H1 (cell line): ENCODE data around the gene GTF2IRD1. TPM values are rescaled to one million over a fixed set of nuclear protein-coding genes. Genes with fewer than 3 reads are reported as not detected.

Experiments used
- CTCF ChIA-PET: fragments of 300-600 bp; sonication (Branson Sonifier 250); formaldehyde crosslinking; loops from one replicate; lab custom pipeline; 2021; ENCODE audit not compliant: partially characterized antibody; lab: Charles Lee
- POLR2A ChIA-PET: fragments of 300-600 bp; sonication (Branson Sonifier 250); formaldehyde crosslinking; loops from one replicate; lab custom pipeline; 2021; ENCODE audit warnings: inconsistent platforms; ENCODE audit not compliant: partially characterized antibody; lab: Charles Lee
- DNase-seq, 2 experiments: peaks; one replicate each; pipeline versions ENCODE4 v3.0.0 to v3.0.0-alpha.2; 2010 to 2022; ENCODE audit warnings: low spot score in 2 of 2, low read depth in 1 of 2, mixed read lengths in 1 of 2
- FAIRE-seq: peaks from 2 replicates; lab custom pipeline; 2011; peaks lifted over from hg19 to GRCh38; lab: Jason Lieb, UNC
- H2AFZ ChIP-seq: 2 replicates; pipeline ENCODE4 v1.8.1; 2012; ENCODE audit warnings: low read length, inconsistent platforms
- H2AK5ac ChIP-seq: 2 replicates; pipeline ENCODE4 v1.6.1; 2013; ENCODE audit warnings: low read depth, low read length
- H2BK120ac ChIP-seq: replicated peaks from 2 replicates; pipeline ENCODE3; 2013; ENCODE audit warnings: low read depth, low read length, inconsistent platforms
- H2BK12ac ChIP-seq: 2 replicates; pipeline ENCODE4 v1.6.1; 2013; ENCODE audit warnings: low read depth, low read length
- H2BK15ac ChIP-seq: 2 replicates; pipeline ENCODE4 v1.6.1; 2013; ENCODE audit warnings: low read length
- H2BK20ac ChIP-seq: 2 replicates; pipeline ENCODE4 v1.6.1; 2013; ENCODE audit warnings: low read length
- H2BK5ac ChIP-seq: 2 replicates; pipeline ENCODE4 v1.6.1; 2013; ENCODE audit warnings: low read depth, low read length
- H3K14ac ChIP-seq: 2 replicates; pipeline ENCODE4 v1.6.1; 2013; ENCODE audit warnings: inconsistent platforms; ENCODE audit not compliant: insufficient read length
- H3K18ac ChIP-seq: 2 replicates; pipeline ENCODE4 v1.6.1; 2013; ENCODE audit warnings: low read length; ENCODE audit errors: extremely low read depth
- H3K23ac ChIP-seq: 2 replicates; pipeline ENCODE4 v1.6.1; 2013; ENCODE audit warnings: inconsistent platforms; ENCODE audit not compliant: insufficient read length
- H3K23me2 ChIP-seq: 2 replicates; pipeline ENCODE4 v1.6.1; 2013; ENCODE audit warnings: low read depth, low read length
- H3K27ac ChIP-seq: 2 replicates; pipeline ENCODE4 v1.6.1; 2011; ENCODE audit warnings: low read depth, low read length, inconsistent platforms
- H3K27me3 ChIP-seq, 4 experiments: replicated peaks in 1 of 4; 1 replicate in 1 of 4; 2 replicates in 3 of 4; pipeline versions ENCODE4 v1.6.1 to v1.8.1; 2011 to 2013; ENCODE audit warnings: low read length in 3 of 4, mild to moderate bottlenecking in 3 of 4, inconsistent platforms in 2 of 4, mixed read lengths in 2 of 4, moderate library complexity in 1 of 4; ENCODE audit not compliant: control insufficient read depth in 3 of 4, insufficient read depth in 3 of 4; ENCODE audit errors: extremely low read depth in 1 of 4
- H3K36me3 ChIP-seq, 4 experiments: 2 replicates each; pipeline versions ENCODE4 v1.6.1 to v1.8.1; 2011 to 2013; ENCODE audit warnings: mild to moderate bottlenecking in 4 of 4, low read length in 3 of 4, moderate library complexity in 2 of 4, control low read depth in 1 of 4, inconsistent platforms in 1 of 4; ENCODE audit not compliant: insufficient read depth in 4 of 4, control insufficient read depth in 2 of 4
- H3K4ac ChIP-seq: replicated peaks from 2 replicates; pipeline ENCODE3; 2013; ENCODE audit warnings: low read length, low read depth, mixed read lengths, inconsistent platforms; ENCODE audit not compliant: insufficient read length
- H3K4me1 ChIP-seq, 4 experiments: replicated peaks in 1 of 4; 1 replicate in 1 of 4; 2 replicates in 3 of 4; pipeline versions ENCODE4 v1.6.1 to v1.8.1; 2011 to 2013; ENCODE audit warnings: low read length in 3 of 4, inconsistent platforms in 2 of 4, mixed read lengths in 1 of 4; ENCODE audit not compliant: insufficient read depth in 4 of 4, control insufficient read depth in 3 of 4
- H3K4me2 ChIP-seq, 2 experiments: 2 replicates each; pipeline versions ENCODE4 v1.6.1 to v1.8.1; 2011 to 2013; ENCODE audit warnings: low read depth in 2 of 2, low read length in 2 of 2, control low read depth in 1 of 2, inconsistent platforms in 1 of 2, mild to moderate bottlenecking in 1 of 2; ENCODE audit not compliant: insufficient read depth in 1 of 2
- H3K4me3 ChIP-seq, 4 experiments: fragments of 200-600, 300-600 bp in 1 of 4; sonication (generic), shearing (Covaris generic), sonication (Bioruptor Twin) in 1 of 4; 2 replicates each; pipeline versions ENCODE4 v1.5.1 to v1.8.1; 2011 to 2016; ENCODE audit warnings: low read length in 4 of 4, low read depth in 3 of 4, control low read depth in 2 of 4, inconsistent platforms in 2 of 4, mild to moderate bottlenecking in 2 of 4, mixed read lengths in 1 of 4, moderate library complexity in 1 of 4; ENCODE audit not compliant: insufficient read depth in 2 of 4; ENCODE audit errors: extremely low read depth in 1 of 4
- H3K56ac ChIP-seq: replicated peaks from 2 replicates; pipeline ENCODE3; 2013; ENCODE audit warnings: low read depth, mild to moderate bottlenecking, mixed read lengths, low read length, inconsistent platforms; ENCODE audit not compliant: insufficient read length
- H3K79me1 ChIP-seq: 2 replicates; pipeline ENCODE4 v1.6.1; 2013; ENCODE audit warnings: low read depth, low read length, control low read depth
- H3K79me2 ChIP-seq, 2 experiments: 2 replicates each; pipeline versions ENCODE4 v1.6.1 to v1.8.1; 2012 to 2013; ENCODE audit warnings: low read length in 2 of 2, mild to moderate bottlenecking in 2 of 2, inconsistent platforms in 1 of 2; ENCODE audit not compliant: insufficient read depth in 2 of 2, control insufficient read depth in 1 of 2
- H3K9ac ChIP-seq, 4 experiments: replicated peaks in 1 of 4; 1 replicate in 1 of 4; 2 replicates in 3 of 4; pipeline versions ENCODE4 v1.6.1 to v1.8.1; 2011 to 2013; ENCODE audit warnings: low read depth in 3 of 4, low read length in 3 of 4, control low read depth in 2 of 4, mild to moderate bottlenecking in 2 of 4, moderate library complexity in 2 of 4, inconsistent platforms in 1 of 4; ENCODE audit errors: extremely low read depth in 1 of 4
- H3K9me3 ChIP-seq, 2 experiments: 2 replicates each; pipeline versions ENCODE4 v1.6.1 to v1.8.1; 2012 to 2013; ENCODE audit warnings: mild to moderate bottlenecking in 2 of 2, moderate library complexity in 2 of 2, control low read depth in 1 of 2, inconsistent platforms in 1 of 2, low read depth in 1 of 2, low read length in 1 of 2, mixed read lengths in 1 of 2; ENCODE audit not compliant: insufficient read depth in 2 of 2
- H4K20me1 ChIP-seq, 2 experiments: replicated peaks in 1 of 2; 2 replicates each; pipeline versions ENCODE3 to v1.8.1; 2011 to 2013; ENCODE audit warnings: inconsistent platforms in 2 of 2, low read length in 2 of 2, mild to moderate bottlenecking in 1 of 2; ENCODE audit not compliant: insufficient read depth in 2 of 2, control insufficient read depth in 1 of 2
- H4K5ac ChIP-seq: 2 replicates; pipeline ENCODE4 v1.6.1; 2013; ENCODE audit warnings: low read length, low read depth, mixed read lengths, inconsistent platforms; ENCODE audit not compliant: insufficient read length
- H4K8ac ChIP-seq: 2 replicates; pipeline ENCODE4 v1.8.0; 2013; ENCODE audit warnings: mild to moderate bottlenecking, moderate library complexity, low read length, inconsistent platforms; ENCODE audit not compliant: insufficient read depth; ENCODE audit errors: extremely low read depth
- H4K91ac ChIP-seq: replicated peaks from 2 replicates; pipeline ENCODE3; 2013; ENCODE audit warnings: low read length, mixed read lengths, inconsistent platforms; ENCODE audit not compliant: insufficient read length
- ATF2 ChIP-seq: IDR thresholded peaks from 2 replicates; pipeline ENCODE4 v1.6.1; 2012; ENCODE audit warnings: low read length, inconsistent platforms
- BRCA1 ChIP-seq: IDR thresholded peaks from 2 replicates; pipeline ENCODE4 v1.6.1; 2012; ENCODE audit warnings: low read depth, low read length, improper control_type of control experiment
- CEBPB ChIP-seq: IDR thresholded peaks from 2 replicates; pipeline ENCODE4 v1.6.1; 2012; ENCODE audit warnings: low read depth, low read length
- CHD2 ChIP-seq: IDR thresholded peaks from 2 replicates; pipeline ENCODE4 v1.6.1; 2012; ENCODE audit warnings: low read length, improper control_type of control experiment
- CREB1 ChIP-seq: IDR thresholded peaks from 2 replicates; pipeline ENCODE4 v1.6.1; 2012; ENCODE audit warnings: inconsistent platforms
- EZH2 ChIP-seq: fragments of 200-600 bp; sonication (generic); IDR thresholded peaks from 2 replicates; pipeline ENCODE4 v1.7.1; 2012; ENCODE audit warnings: low read depth, mild to moderate bottlenecking, moderate library complexity, low read length, inconsistent platforms; ENCODE audit not compliant: severe bottlenecking
- JUND ChIP-seq: IDR thresholded peaks from 2 replicates; pipeline ENCODE4 v1.6.1; 2011; ENCODE audit warnings: mild to moderate bottlenecking, improper control_type of control experiment, low read length
- KDM4A ChIP-seq: IDR thresholded peaks from one replicate; pipeline ENCODE4 v1.7.1; 2012; ENCODE audit warnings: low read depth, mild to moderate bottlenecking, moderate library complexity, low read length, inconsistent platforms; ENCODE audit not compliant: severe bottlenecking
- RNF2 ChIP-seq: fragments of 200-900, 300-1000 bp; sonication (generic); IDR thresholded peaks from 2 replicates; pipeline ENCODE4 v1.7.1; 2016; ENCODE audit warnings: borderline replicate concordance, low read depth, mild to moderate bottlenecking, antibody characterized with exemption, low read length; ENCODE audit not compliant: poor library complexity, severe bottlenecking; ENCODE audit errors: missing control alignments
- RXRA ChIP-seq: IDR thresholded peaks from 2 replicates; pipeline ENCODE4 v1.6.1; 2011; ENCODE audit warnings: low read depth, mild to moderate bottlenecking, low read length, moderate library complexity; ENCODE audit not compliant: insufficient read depth
- TBP ChIP-seq: IDR thresholded peaks from 2 replicates; pipeline ENCODE4 v1.6.1; 2011; ENCODE audit warnings: low read depth, low read length, improper control_type of control experiment
- TCF12 ChIP-seq: IDR thresholded peaks from 2 replicates; pipeline ENCODE4 v1.6.1; 2011; ENCODE audit warnings: low read depth, mild to moderate bottlenecking, low read length
- YY1 ChIP-seq: IDR thresholded peaks from 2 replicates; pipeline ENCODE4 v1.6.1; 2011; ENCODE audit warnings: low read depth, mild to moderate bottlenecking, low read length
- WGBS, 2 experiments: shearing (Covaris generic) in 1 of 2; methylation state at CpG; one replicate each; pipeline versions ENCODE4 v1.1.6 to v1.1.7; 2013 to 2015; ENCODE audit warnings: low lambda C conversion rate in 2 of 2, mixed read lengths in 2 of 2, inconsistent platforms in 1 of 2, low coverage in 1 of 2, missing lambda C conversion rate in 1 of 2; ENCODE audit not compliant: insufficient replicate concordance in 2 of 2, insufficient coverage in 1 of 2, insufficient read length in 1 of 2; ENCODE audit errors: extremely low coverage in 1 of 2, missing lambda C conversion rate in 1 of 2; 5-methylcytosine and 5-hydroxymethylcytosine counted together
- polyA plus RNA-seq, 7 experiments: library from polyadenylated mRNA; depleted of rRNA in 3 of 7; stranded (reverse) in 5 of 7; unstranded in 2 of 7; fragments of >200 nt in 5 of 7; fragments of 200-250 nt in 2 of 7; gene quantifications; 1 replicate in 5 of 7; 2 replicates in 1 of 7; 4 replicates in 1 of 7; pipeline versions ENCODE4 v1.2.1 to v1.2.3, GENCODE V29; 2011 to 2013; ENCODE audit warnings: missing spikeins in 2 of 7, mixed read lengths in 2 of 7
- total RNA-seq: library from RNA; stranded (reverse); fragmentation: NEBNext Ultra II Directional; extraction: Animal tissue kit (Norgen Biotek cat#: 25700); gene quantifications from 2 replicates; pipeline ENCODE4 v1.2.1, GENCODE V29; 2021

The GTF2IRD1 gene
- total and polyA plus RNA-seq, 2 of the 8 experiments (the other 6 are each of a cell fraction or from before 2014, with no cell fraction given) = 27.4 to 45.4 TPM

GRCh38 chr7:74633451-74633921 lies 179.8 kb downstream of the GTF2IRD1 start:
- no peak overlapping the region for H3K27ac ChIP-seq
- no peaks in the 10 kb centered on the region for H3K23me2 ChIP-seq
- no peaks in the 10 kb centered on the region for H4K20me1 ChIP-seq
- H4K8ac ChIP-seq = no peak overlapping the region; the same call in 1 of the 2 replicates
- no peak overlapping the region for H4K91ac ChIP-seq
- FAIRE-seq (no peak), DNase-seq (no peak)
- no peak overlapping the region for H3K4ac ChIP-seq
- no peak overlapping the region for H3K4me3 ChIP-seq
- H2AFZ ChIP-seq = no peak overlapping the region
- no peaks in the 10 kb centered on the region for H3K79me2 ChIP-seq
- H3K4me2 ChIP-seq = no peak overlapping the region
- H3K23ac ChIP-seq = no peak overlapping the region
- no peak overlapping the region for H2BK20ac ChIP-seq
- H2BK5ac ChIP-seq = no peak overlapping the region
- POLR2A ChIA-PET = interaction anchor here (1.4 to 2.8 kb wide), 2 partner anchors 9 to 23 kb away, joined by 3 to 13 read pairs; no protein-coding TSS in a partner anchor
- no peaks in the 10 kb centered on the region for H3K9me3 ChIP-seq
- no peak overlapping the region for H2BK15ac ChIP-seq
- H3K9ac ChIP-seq = no peak overlapping the region
- no peaks in the 10 kb centered on the region for H3K79me1 ChIP-seq
- H3K56ac ChIP-seq = no peak overlapping the region
- H3K36me3 ChIP-seq = no peaks in the 10 kb centered on the region
- CTCF ChIA-PET = interaction anchor here (0.9 kb wide), 1 partner anchor 14 kb away, joined by 3 read pairs; no protein-coding TSS in a partner anchor
- no peaks in the 10 kb centered on the region for H3K4me1 ChIP-seq
- H2BK120ac ChIP-seq = no peak overlapping the region
- H3K18ac ChIP-seq = no peak overlapping the region
- H2BK12ac ChIP-seq = no peak overlapping the region
- H2AK5ac ChIP-seq = no peak overlapping the region
- no peak overlapping the region for H3K14ac ChIP-seq
- WGBS, 2 experiments = 84% methylated on average over 9 of the region's 9 CpGs; no CpG with 5 or more reads in 1 of the 2 experiments
- H3K27me3 ChIP-seq = no peaks in the 10 kb centered on the region
- no peak overlapping the region for H4K5ac ChIP-seq
- TF ChIP-seq KDM4A (no peak), RNF2 (no peak), BRCA1 (no peak), ATF2 (no peak), CREB1 (no peak), TBP (no peak), YY1 (no peak), CHD2 (no peak), EZH2 (no peak), CEBPB (no peak), RXRA (no peak), TCF12 (no peak), JUND (no peak)
